ENCODE results near the gene GLI1.
"Not testable (repeated sequence)": the region's sequence is repeated elsewhere in the genome, so short reads cannot be mapped to it uniquely, and the experiment has no call there.

Gene GLI1

GRCh38 chr12:57489157-57489641, 29.6 kb downstream of the GLI1 start:
- Mint-ChIP-seq H3K4me1 (peaks cover 51% of the 10 kb centered on the region), H3K9me3 (no peaks in the 10 kb centered on the region), H3K4me3 (peak overlapping the region; percentile 84 to 99), H3K27ac (peak overlapping the region; percentile 99 to 100), H3K27me3 (no peaks in the 10 kb centered on the region)
- ATAC-seq, result no peak
- no peak for DNase-seq

- ATAC-seq (no peak), DNase-seq (no peak)
- peaks cover 51% of the 10 kb centered on the region for H3K4me1 Mint-ChIP-seq
- no peaks in the 10 kb centered on the region for H3K9me3 Mint-ChIP-seq
- H3K4me3 Mint-ChIP-seq, result peak overlapping the region in 1 of 2 donors; percentile 99
- H3K27me3 Mint-ChIP-seq, result no peaks in the 10 kb centered on the region
- H3K27ac Mint-ChIP-seq, result peak overlapping the region in 1 of 2 donors; percentile 13
Measured at GRCh38 chr12:57490126-57490525, 30.5 kb downstream of the GLI1 start.

GRCh38 chr12:57491393-57492280, 32.1 kb downstream of the GLI1 start:
- Mint-ChIP-seq H3K27me3 (no peaks in the 10 kb centered on the region), H3K9me3 (no peaks in the 10 kb centered on the region), H3K4me1 (peaks cover 51% of the 10 kb centered on the region), H3K4me3 (peak overlapping the region; percentile 31 to 74), H3K27ac (peak overlapping the region; percentile 21 to 86)
- DNase-seq (no peak), ATAC-seq (peak; percentile 32)

DNA sequence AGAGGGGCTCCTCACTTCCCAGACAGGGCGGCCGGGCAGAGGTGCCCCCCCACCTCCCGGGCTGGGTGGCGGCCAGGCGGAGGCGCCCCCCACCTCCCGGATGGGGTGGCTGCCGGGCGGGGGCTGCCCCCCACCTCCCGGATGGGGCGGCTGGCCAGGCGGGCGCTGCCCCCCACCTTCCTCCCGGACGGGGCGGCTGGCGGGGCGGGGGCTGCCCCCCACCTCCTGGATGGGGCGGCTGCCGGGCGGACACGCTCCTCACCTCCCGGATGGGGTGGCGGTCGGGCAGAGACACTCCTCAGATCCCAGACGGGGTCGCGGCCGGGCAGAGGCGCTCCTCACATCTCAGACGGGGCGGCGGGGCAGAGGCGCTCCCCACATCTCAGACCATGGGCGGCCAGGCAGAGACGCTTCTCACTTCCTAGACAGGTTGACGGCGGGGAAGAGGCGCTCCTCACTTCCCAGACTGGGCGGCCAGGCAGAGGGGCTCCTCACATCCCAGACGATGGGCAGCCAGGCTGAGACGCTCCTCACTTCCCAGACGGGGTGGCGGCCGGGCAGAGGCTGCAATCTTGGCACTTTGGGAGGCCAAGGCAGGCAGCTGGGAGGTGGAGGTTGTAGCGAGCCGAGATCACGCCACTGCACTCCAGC, 35.6 kb downstream of the GLI1 start:
- peaks cover 35% of the 10 kb centered on the region for H3K4me1 Mint-ChIP-seq
- H3K27ac Mint-ChIP-seq, result peak overlapping the region in 1 of 2 donors; percentile 85

GRCh38 chr12:57496822-57497221, 37.2 kb downstream of the GLI1 start:
- Mint-ChIP-seq H3K27me3 (no peaks in the 10 kb centered on the region), H3K27ac (peak overlapping the region in 1 of 2 donors; percentile 35), H3K4me3 (no peak overlapping the region), H3K9me3 (no peaks in the 10 kb centered on the region), H3K4me1 (peaks cover 21% of the 10 kb centered on the region)
- ATAC-seq (peak; percentile 59), DNase-seq (no peak)

More for the DNA sequence above, 35.6 kb downstream of the GLI1 start:
- peak; percentile 45 for ATAC-seq
- not testable (repeated sequence) for H3K27me3 Mint-ChIP-seq, H3K9me3 Mint-ChIP-seq, DNase-seq, H3K4me3 Mint-ChIP-seq

GRCh38 chr12:57497223-57498131, 37.9 kb downstream of the GLI1 start:
- Mint-ChIP-seq H3K27me3 (no peaks in the 10 kb centered on the region), H3K27ac (peak overlapping the region; percentile 4 to 35), H3K4me1 (peaks cover 19% of the 10 kb centered on the region), H3K9me3 (no peaks in the 10 kb centered on the region), H3K4me3 (no peak overlapping the region)
- no peak for DNase-seq
- no peak for ATAC-seq

DNA sequence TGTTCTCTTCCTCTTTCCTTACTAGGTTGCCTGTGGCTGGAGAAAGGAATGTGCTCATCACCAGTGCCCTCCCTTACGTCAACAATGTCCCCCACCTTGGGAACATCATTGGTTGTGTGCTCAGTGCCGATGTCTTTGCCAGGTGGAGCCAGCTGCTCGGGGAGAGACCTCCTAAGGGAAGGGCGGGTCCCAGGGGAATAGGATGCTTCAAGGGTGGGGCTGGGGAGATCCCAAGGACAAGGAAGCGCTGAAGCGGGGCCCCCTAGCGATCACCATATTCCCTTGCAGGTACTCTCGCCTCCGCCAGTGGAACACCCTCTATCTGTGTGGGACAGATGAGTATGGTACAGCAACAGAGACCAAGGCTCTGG, 38.5 kb downstream of the GLI1 start:
- peak overlapping the region; percentile 1 to 91 for H3K27ac Mint-ChIP-seq
- DNase-seq (no peak), ATAC-seq (no peak)
- peaks cover 14% of the 10 kb centered on the region for H3K4me1 Mint-ChIP-seq
- H3K27me3 Mint-ChIP-seq, result no peaks in the 10 kb centered on the region
- no peak overlapping the region for H3K4me3 Mint-ChIP-seq
- H3K9me3 Mint-ChIP-seq, result no peaks in the 10 kb centered on the region

- ATAC-seq (no peak), DNase-seq (no peak)
- Mint-ChIP-seq H3K4me1 (peaks cover 14% of the 10 kb centered on the region), H3K27me3 (no peaks in the 10 kb centered on the region), H3K4me3 (no peak overlapping the region), H3K27ac (peak overlapping the region in 1 of 2 donors; percentile 91), H3K9me3 (no peaks in the 10 kb centered on the region)
Measured at GRCh38 chr12:57498571-57498970, 39.0 kb downstream of the GLI1 start.

GRCh38 chr12:57500213-57500612, 40.6 kb downstream of the GLI1 start:
- H3K4me1 Mint-ChIP-seq, result peaks cover 14% of the 10 kb centered on the region
- ATAC-seq (no peak), DNase-seq (no peak)
- H3K27me3 Mint-ChIP-seq, result no peaks in the 10 kb centered on the region
- no peak overlapping the region for H3K4me3 Mint-ChIP-seq
- H3K9me3 Mint-ChIP-seq, result no peaks in the 10 kb centered on the region
- no peak overlapping the region for H3K27ac Mint-ChIP-seq

DNA sequence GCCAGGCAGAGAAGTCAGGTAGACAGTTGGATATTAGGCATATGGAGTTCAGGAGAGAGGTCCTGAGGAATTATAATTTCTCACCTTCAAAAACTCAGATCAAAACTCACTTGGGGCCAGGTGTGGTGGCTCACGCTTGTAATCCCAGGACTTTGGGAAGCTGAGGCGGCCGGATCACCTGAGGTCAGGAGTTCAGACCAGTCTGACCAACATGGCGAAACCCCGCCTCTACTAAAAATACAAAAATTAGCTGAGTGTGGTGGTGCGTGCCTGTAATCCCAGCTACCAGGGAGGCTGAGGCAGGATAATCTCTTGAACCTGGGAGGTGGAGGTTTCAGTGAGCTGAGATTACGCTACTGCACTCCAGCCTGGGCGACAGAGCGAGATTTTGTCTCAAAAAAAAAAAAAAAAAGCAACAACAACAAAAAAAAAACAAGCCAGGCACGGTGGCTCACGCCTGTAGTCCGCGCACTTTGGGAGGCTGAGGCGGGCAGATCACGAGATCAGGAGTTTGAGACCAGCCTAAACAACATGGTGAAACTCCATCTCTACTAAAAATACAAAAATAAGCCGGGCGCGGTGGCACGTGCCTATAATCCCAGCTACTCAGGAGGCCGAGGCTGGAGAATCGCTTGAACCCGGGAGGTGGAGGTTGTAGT, 42.9 kb downstream of the GLI1 start:
- H3K4me3 Mint-ChIP-seq, H3K27ac Mint-ChIP-seq, H3K27me3 Mint-ChIP-seq, DNase-seq, ATAC-seq, H3K9me3 Mint-ChIP-seq: not testable (repeated sequence)
- H3K4me1 Mint-ChIP-seq, result peaks cover 14% of the 10 kb centered on the region

DNA sequence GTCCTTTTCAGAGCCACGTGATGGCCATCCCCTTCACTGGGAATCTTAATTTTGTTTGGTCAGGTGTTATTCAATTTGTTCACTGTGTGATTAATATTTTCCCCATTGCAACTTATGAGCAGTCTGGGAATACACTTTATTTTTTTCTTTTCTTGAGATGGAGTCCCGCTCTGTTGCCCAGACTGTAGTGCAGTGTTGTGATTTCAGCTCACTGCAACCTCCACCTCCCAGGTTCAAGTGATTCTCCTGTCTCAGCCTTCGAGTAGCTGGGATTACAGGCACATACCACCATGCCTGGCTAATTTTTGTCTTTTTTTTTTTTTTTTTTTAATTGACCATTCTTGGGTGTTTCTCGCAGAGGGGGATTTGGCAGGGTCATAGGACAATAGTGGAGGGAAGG, 47.0 kb downstream of the GLI1 start:
- not testable (repeated sequence) for H3K27me3 Mint-ChIP-seq, H3K4me3 Mint-ChIP-seq, H3K4me1 Mint-ChIP-seq, DNase-seq, ATAC-seq, H3K27ac Mint-ChIP-seq, H3K9me3 Mint-ChIP-seq

GRCh38 chr12:57507796-57508195, 48.2 kb downstream of the GLI1 start:
- not testable (repeated sequence) for H3K4me1 Mint-ChIP-seq, H3K27me3 Mint-ChIP-seq, DNase-seq, ATAC-seq, H3K4me3 Mint-ChIP-seq, H3K9me3 Mint-ChIP-seq
- peak overlapping the region in 1 of 2 donors; percentile 34 for H3K27ac Mint-ChIP-seq

- Mint-ChIP-seq H3K9me3 (no peaks in the 10 kb centered on the region), H3K4me1 (peaks cover 24% of the 10 kb centered on the region), H3K27me3 (no peaks in the 10 kb centered on the region), H3K27ac (no peak overlapping the region), H3K4me3 (no peak overlapping the region)
- DNase-seq (no peak), ATAC-seq (no peak)
Measured at GRCh38 chr12:57511161-57511560, 51.6 kb downstream of the GLI1 start.

GRCh38 chr12:57511588-57512325, 52.2 kb downstream of the GLI1 start:
- Mint-ChIP-seq H3K4me3 (no peak overlapping the region), H3K4me1 (peaks cover 30% of the 10 kb centered on the region), H3K9me3 (no peaks in the 10 kb centered on the region), H3K27me3 (no peaks in the 10 kb centered on the region), H3K27ac (peak overlapping the region in 1 of 2 donors; percentile 28)
- peak; percentile 61 for ATAC-seq
- DNase-seq, result no peak

Data from stimulated activated naive CD8-positive, alpha-beta T cell treated with anti-CD3 and anti-CD28 coated beads, Interleukin-15, amount 100 ng/mL, for 72 hours (primary cell).